GF-D8 (cell line): ENCODE measurements around the gene PI16.

Experiments
- DNase-seq: peaks from one replicate; lab custom pipeline; 2025; lab: John Stamatoyannopoulos, UW

PI16 gene

DNA sequence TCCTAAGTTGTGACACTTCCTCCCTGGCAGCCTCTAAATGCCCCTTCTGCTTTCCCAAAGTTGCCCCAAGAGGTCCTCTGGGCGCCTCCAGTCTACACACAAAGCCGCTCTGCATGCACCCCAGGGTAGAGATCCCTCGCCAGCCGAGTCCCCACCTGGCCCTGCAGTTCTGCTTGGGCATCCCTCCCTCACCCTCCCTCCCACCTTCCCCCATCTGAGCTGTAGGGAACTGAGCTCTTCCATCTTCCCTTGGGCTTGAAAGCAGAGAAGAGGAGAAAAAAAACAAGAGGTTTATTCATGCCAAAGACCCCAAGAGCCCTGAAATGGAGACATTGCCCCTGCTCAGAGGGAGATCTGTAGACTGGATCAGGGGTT, 45.2 kb downstream of the PI16 start:
- DNase-seq = no peak

- no peak for DNase-seq
Measured at GRCh38 chr6:37004044-37004980, 49.8 kb downstream of the PI16 start.

GRCh38 chr6:37005061-37005810, 50.7 kb downstream of the PI16 start, which contains the start of gene FGD2:
Gene FGD2 (plus strand): TSS chr6:37005655. CDS start chr6:37005818, 163 bp downstream.
- peak; percentile 8 for DNase-seq

GRCh38 chr6:37005827-37006567, 51.5 kb downstream of the PI16 start:
- no peak for DNase-seq

GRCh38 chr6:37006793-37007339, 52.3 kb downstream of the PI16 start:
- no peak for DNase-seq

- DNase-seq = no peak
Measured at GRCh38 chr6:37007340-37008043, 53.0 kb downstream of the PI16 start.

DNA sequence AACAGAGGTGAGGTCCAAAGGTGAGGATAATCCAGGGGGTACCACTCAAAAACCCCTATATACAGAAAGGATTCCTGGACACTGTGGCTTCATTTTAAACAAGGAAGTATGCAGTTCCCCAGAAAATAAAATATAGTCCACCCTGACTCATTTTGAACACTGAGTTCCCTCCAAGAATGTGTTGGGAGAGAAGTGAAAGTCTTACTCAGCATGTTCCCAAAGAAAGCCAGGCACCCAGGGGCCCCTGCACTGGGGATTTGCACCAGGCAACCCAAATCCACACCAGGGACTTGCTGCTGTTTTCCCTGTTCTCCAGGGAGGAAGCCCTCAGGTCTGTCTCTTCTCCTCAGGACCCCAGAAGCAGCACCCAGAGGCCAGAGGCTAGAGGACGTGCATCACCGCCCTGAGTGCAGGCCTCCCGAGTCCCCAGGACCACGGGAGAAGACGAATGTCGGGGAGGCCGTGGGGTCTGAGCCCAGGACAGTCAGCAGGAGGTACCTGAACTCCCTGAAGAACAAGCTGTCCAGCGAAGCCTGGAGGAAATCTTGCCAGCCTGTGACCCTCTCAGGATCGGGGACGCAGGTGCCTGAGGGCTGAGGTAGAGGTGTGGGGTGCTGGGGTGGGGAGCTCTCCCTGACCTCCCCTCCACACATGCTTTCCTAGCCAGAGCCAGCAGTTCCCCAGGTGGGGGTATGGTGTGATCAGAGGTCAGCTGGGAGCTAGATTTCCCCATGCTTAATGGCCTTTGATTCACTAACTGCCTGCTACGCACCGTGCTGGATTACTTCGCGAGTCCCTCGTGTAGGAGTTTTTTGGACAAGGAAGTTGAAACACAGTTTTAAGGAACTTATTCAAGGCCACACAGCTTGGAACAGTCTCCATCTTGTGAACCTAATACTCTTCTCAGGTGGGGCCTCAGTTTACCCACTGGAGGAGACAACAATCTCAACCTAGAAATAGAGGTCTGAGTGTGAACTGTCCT, 54.2 kb downstream of the PI16 start:
- DNase-seq = no peak

DNA sequence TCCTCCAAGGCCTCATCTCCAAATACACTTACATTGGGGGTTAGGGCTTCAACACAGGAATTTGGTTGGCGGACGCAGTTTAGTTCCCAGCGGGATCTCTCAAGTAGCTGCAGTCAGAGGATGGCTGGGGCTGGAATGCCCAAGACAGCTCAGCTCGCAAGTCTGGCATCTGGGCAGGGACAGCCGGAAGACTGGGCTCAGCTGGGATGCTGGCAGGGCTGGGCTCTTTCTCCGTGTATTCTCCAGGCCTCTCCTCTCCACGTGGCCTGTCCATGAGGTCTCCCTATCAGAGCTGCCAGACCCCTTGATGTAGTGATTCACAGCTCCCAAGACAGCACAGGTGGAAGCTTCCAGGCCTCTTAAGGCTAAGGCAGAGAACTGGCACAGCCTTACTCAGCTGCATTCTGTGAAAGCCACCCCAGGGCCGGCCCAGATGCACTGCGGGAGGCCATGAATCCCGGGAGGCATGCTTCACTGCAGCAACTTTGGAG, 55.9 kb downstream of the PI16 start:
- no peak for DNase-seq

DNA sequence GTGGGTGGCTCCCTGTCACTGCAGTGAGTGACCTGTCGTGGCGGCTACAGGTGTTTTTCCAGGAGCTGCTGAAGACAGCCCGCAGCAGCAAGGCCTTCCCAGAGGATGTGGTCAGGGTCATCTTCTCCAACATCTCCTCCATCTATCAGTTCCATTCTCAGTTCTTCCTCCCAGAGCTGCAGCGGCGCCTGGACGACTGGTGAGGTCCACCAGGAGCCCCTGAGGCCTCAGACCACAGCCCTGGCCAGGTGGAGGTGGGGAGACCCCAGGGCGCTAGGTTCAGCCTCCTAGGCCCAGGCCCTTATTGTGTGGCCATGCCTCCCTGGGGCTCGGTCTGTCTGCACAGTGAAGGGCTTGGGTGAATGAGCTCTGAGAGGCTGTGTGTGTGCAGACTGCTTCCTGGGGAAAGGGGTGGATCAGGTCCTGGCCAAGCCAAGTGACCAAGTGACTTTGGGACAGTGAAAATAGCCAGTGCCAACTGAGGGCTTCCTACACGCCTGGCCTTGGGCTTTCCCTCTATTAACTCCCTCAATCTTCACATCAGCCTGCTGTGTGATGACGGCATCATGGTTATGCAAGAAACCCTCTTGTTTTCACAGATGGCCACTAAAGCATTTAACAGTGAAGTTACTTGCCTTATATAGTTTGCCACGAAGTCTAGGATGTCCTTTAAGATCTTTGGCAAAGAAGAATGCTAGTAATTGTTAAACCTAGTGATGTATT, 57.3 kb downstream of the PI16 start:
- no peak for DNase-seq

- no peak for DNase-seq
Measured at GRCh38 chr6:37013516-37014491, 59.3 kb downstream of the PI16 start.
